PC-9 (cell line): ENCODE results near the gene SLC4A1AP.

Experiments
- EZH2 ChIP-seq: fragments of 200-600 bp; sonication (generic); IDR thresholded peaks from 2 replicates; pipeline ENCODE4 v1.8.0; 2017; ENCODE audit warnings: antibody characterized with exemption, low read depth
- TF ChIP-seq, protein P1 (sequence below): fragments of 200-600 bp; sonication (generic); conservative IDR thresholded peaks from 2 replicates; pipeline ENCODE4 v1.6.1; 2017; ENCODE audit warnings: mixed run types, antibody characterized with exemption, mild to moderate bottlenecking, moderate library complexity

DNA sequence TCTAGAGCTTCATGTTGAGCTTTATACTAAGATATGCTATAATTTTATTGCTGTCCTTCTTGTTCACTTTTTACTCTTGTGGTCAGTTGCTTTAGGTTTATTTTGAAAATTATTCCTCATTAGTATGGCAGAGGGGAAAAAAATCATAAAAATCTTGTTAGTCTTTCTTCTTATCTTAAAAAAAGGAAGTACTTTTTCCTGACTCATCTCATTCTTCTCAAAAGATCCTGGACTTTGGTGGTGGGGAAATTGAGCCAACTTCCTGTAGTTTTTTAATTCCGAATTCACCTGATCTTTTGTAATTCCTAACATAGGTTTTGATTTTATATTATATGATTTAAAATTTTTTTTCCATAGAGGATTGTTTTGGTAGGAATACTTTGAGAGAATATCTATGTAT lies 3.8 kb downstream of the SLC4A1AP start:
- TF ChIP-seq, protein P1, sequence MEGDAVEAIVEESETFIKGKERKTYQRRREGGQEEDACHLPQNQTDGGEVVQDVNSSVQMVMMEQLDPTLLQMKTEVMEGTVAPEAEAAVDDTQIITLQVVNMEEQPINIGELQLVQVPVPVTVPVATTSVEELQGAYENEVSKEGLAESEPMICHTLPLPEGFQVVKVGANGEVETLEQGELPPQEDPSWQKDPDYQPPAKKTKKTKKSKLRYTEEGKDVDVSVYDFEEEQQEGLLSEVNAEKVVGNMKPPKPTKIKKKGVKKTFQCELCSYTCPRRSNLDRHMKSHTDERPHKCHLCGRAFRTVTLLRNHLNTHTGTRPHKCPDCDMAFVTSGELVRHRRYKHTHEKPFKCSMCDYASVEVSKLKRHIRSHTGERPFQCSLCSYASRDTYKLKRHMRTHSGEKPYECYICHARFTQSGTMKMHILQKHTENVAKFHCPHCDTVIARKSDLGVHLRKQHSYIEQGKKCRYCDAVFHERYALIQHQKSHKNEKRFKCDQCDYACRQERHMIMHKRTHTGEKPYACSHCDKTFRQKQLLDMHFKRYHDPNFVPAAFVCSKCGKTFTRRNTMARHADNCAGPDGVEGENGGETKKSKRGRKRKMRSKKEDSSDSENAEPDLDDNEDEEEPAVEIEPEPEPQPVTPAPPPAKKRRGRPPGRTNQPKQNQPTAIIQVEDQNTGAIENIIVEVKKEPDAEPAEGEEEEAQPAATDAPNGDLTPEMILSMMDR = no peak
- no peak for TF ChIP-seq EZH2
